Measurements from ENCODE around the gene MRPL49.

DNA sequence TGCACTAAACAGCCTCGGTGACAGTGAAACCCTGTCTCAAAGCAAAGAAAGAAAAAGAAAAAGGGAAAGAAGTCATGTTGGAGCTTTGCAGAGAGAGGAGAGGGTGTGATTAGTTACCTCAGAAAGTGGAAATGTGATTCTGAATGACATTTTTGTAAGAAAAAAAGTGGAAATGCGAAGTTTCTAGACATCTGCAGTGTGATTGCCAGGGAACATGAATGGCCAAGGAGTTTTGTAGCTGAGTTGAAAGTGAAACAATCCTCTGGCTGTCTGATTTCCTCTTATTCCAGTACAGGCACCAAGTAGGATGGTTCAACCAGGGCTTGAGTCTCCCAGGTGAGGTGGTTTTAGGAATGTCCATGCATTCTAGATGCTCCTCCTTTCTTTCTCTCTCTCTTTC is 30.0 kb downstream of the MRPL49 start:
- TF ChIP-seq POLR2A (IDR thresholded peaks at IDR 0.05; ENCODE audit: low read depth, low read length) (no peak), TAF1 (IDR thresholded peaks at IDR 0.05; ENCODE audit: borderline replicate concordance, low read depth, low read length) (no peak), POLR2AphosphoS5 (IDR thresholded peaks at IDR 0.05; ENCODE audit: low read depth, low read length) (no peak)

All from GM12892 (cell line).